ENCODE data around the gene RTP5.

Gene RTP5

GRCh38 chr2:241858206-241859016 lies 11.1 kb upstream of the RTP5 start, which contains the start of gene PDCD1:
Gene PDCD1, minus strand, starts transcription at chr2:241858894. Its CDS starts 56 bp downstream, at chr2:241858838.
- no peak for DNase-seq

- DNase-seq: no peak
Measured at GRCh38 chr2:241859017-241859435, 10.5 kb upstream of the RTP5 start.

GRCh38 chr2:241859436-241860183 lies 9.9 kb upstream of the RTP5 start:
- peak; percentile 85 for DNase-seq

GRCh38 chr2:241860184-241861078 lies 9.1 kb upstream of the RTP5 start:
- no peak for DNase-seq

GRCh38 chr2:241861264-241861663 lies 8.3 kb upstream of the RTP5 start:
- DNase-seq: no peak

GRCh38 chr2:241862093-241862492 lies 7.4 kb upstream of the RTP5 start:
- DNase-seq: no peak

- DNase-seq: no peak
Measured at GRCh38 chr2:241862775-241863535, 6.6 kb upstream of the RTP5 start.

GRCh38 chr2:241863536-241863954 lies 6.0 kb upstream of the RTP5 start:
- peak; percentile 85 for DNase-seq

- DNase-seq: no peak
Measured at GRCh38 chr2:241864168-241864849, 5.2 kb upstream of the RTP5 start.

- DNase-seq: no peak
Measured at GRCh38 chr2:241864850-241865213, 4.7 kb upstream of the RTP5 start.

- DNase-seq: no peak
Measured at GRCh38 chr2:241865416-241865956, 4.0 kb upstream of the RTP5 start.

GRCh38 chr2:241865957-241866789 lies 3.4 kb upstream of the RTP5 start:
- no peak for DNase-seq

- no peak for DNase-seq
Measured at GRCh38 chr2:241866790-241867645, 2.5 kb upstream of the RTP5 start.

GRCh38 chr2:241867776-241868420 lies 1.6 kb upstream of the RTP5 start:
- no peak for DNase-seq

- DNase-seq: no peak
Measured at GRCh38 chr2:241868661-241869081, 858 bp upstream of the RTP5 start.

- DNase-seq: no peak
Measured at GRCh38 chr2:241870081-241870541, 582 bp downstream of the RTP5 start.

- no peak for DNase-seq
Measured at GRCh38 chr2:241870611-241871537, 1.3 kb downstream of the RTP5 start.
